HL-60 (cell line): ENCODE data around the gene DISP3.

Source experiments
- DNase-seq, 2 experiments: peaks; one replicate each; pipeline ENCODE4 v3.0.0-alpha.2; 2010 to 2020; ENCODE audit warnings: low read depth in 1 of 2, low spot score in 1 of 2
- H3K27ac ChIP-seq: fragments of 250-450 bp; sonication (Bioruptor Pico); replicated peaks from 2 replicates; pipeline ENCODE4 v1.5.1; 2020; ENCODE audit warnings: mild to moderate bottlenecking, moderate library complexity
- H3K27me3 ChIP-seq: fragments of 250-450 bp; sonication (Bioruptor Pico); 2 replicates; pipeline ENCODE4 v1.5.1; 2021; ENCODE audit warnings: mild to moderate bottlenecking, moderate library complexity; ENCODE audit not compliant: insufficient read depth, poor library complexity, severe bottlenecking
- H3K4me3 ChIP-seq: replicated peaks from 2 replicates; pipeline ENCODE4 v1.5.1; 2011; ENCODE audit warnings: mild to moderate bottlenecking, control low read depth, low read length; ENCODE audit not compliant: insufficient read depth
- GABPA ChIP-seq: IDR thresholded peaks from 2 replicates; pipeline ENCODE4 v1.6.1; 2012; ENCODE audit warnings: low read depth
- POLR2AphosphoS5 ChIP-seq: IDR thresholded peaks from 2 replicates; pipeline ENCODE4 v1.6.1; 2012; ENCODE audit warnings: low read depth
- REST ChIP-seq: IDR thresholded peaks from 2 replicates; pipeline ENCODE4 v1.6.1; 2012; ENCODE audit warnings: low read depth; ENCODE audit not compliant: insufficient replicate concordance
- SPI1 ChIP-seq: IDR thresholded peaks from 2 replicates; pipeline ENCODE4 v1.6.1; 2012; ENCODE audit warnings: low read depth, mild to moderate bottlenecking, borderline replicate concordance
- TF ChIP-seq, protein P1 (sequence below): IDR thresholded peaks from one replicate; pipeline ENCODE4 v1.5.1; 2011; ENCODE audit warnings: low read length, control low read depth, inconsistent platforms; ENCODE audit not compliant: insufficient read depth

The DISP3 gene

GRCh38 chr1:11541956-11542355 lies 63.0 kb downstream of the DISP3 start:
- H3K4me3 ChIP-seq, result no peak overlapping the region
- DNase-seq, result no peak
- TF ChIP-seq POLR2AphosphoS5 (no peak), GABPA (no peak)
- TF ChIP-seq, protein P1, sequence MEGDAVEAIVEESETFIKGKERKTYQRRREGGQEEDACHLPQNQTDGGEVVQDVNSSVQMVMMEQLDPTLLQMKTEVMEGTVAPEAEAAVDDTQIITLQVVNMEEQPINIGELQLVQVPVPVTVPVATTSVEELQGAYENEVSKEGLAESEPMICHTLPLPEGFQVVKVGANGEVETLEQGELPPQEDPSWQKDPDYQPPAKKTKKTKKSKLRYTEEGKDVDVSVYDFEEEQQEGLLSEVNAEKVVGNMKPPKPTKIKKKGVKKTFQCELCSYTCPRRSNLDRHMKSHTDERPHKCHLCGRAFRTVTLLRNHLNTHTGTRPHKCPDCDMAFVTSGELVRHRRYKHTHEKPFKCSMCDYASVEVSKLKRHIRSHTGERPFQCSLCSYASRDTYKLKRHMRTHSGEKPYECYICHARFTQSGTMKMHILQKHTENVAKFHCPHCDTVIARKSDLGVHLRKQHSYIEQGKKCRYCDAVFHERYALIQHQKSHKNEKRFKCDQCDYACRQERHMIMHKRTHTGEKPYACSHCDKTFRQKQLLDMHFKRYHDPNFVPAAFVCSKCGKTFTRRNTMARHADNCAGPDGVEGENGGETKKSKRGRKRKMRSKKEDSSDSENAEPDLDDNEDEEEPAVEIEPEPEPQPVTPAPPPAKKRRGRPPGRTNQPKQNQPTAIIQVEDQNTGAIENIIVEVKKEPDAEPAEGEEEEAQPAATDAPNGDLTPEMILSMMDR, result no peak
- no peak overlapping the region for H3K27ac ChIP-seq
- no peaks in the 10 kb centered on the region for H3K27me3 ChIP-seq

DNA sequence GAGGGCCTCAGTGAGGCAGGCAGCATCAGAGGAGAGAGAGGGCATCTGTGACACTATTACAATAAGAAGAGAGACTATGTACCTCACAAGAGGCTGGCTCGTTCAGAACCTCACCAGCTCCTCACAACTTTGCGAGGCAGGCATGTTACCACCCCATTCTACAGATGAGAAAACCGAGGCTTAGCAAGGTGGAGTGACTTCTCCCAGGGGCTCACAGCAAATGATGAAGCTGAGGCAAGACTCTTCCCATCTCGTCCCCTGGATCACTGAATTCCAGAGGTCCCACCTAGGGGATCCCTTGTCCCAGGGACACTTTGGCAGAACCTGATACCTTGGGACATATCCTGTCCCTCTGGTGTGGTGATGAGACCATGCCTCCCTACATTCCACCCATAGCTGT lies 64.4 kb downstream of the DISP3 start:
- Histone ChIP-seq H3K27ac (no peak overlapping the region), H3K4me3 (no peak overlapping the region), H3K27me3 (no peaks in the 10 kb centered on the region)
- no peak for DNase-seq
- no peak for TF ChIP-seq POLR2AphosphoS5
- no peak for TF ChIP-seq REST
- TF ChIP-seq GABPA, result no peak
- TF ChIP-seq, protein P1, result no peak
- TF ChIP-seq SPI1, result no peak

DNA sequence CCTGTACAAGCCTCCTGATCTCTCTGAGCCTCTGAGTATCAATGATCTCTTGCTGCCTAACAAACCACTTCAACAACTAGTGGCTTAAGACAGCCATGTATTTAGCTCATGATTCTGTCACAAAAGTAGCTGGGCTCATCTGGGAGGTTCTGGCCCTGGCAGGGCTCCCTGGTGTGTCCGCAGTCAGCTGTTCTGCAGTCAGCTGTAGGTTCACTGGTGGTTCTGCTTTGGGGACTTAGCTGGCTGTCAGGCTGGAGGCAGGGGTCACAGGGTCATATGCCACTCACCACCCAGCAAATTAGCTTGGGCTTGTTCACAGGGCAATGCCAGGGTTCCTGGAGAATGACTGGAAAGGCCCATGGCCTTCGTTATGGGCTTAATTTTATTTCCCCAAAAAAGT lies 64.8 kb downstream of the DISP3 start:
- H3K27ac ChIP-seq, result no peak overlapping the region
- no peak for TF ChIP-seq SPI1
- TF ChIP-seq GABPA, result no peak
- TF ChIP-seq REST, result no peak
- TF ChIP-seq, protein P1, result no peak
- no peak for TF ChIP-seq POLR2AphosphoS5
- H3K4me3 ChIP-seq, result no peak overlapping the region
- no peak for DNase-seq
- no peaks in the 10 kb centered on the region for H3K27me3 ChIP-seq

GRCh38 chr1:11546456-11546855 lies 67.5 kb downstream of the DISP3 start:
- TF ChIP-seq REST (no peak), GABPA (no peak), POLR2AphosphoS5 (no peak), SPI1 (no peak)
- TF ChIP-seq, protein P1, result no peak
- no peak overlapping the region for H3K27ac ChIP-seq
- no peak overlapping the region for H3K4me3 ChIP-seq
- no peak for DNase-seq
- no peaks in the 10 kb centered on the region for H3K27me3 ChIP-seq
